GM12878 (cell line): Measurements from ENCODE around the gene ELAVL2. TPM values are rescaled to one million over a fixed set of nuclear protein-coding genes. Genes with fewer than 3 reads are reported as not detected.

Experiments
- ATAC-seq: fragments of 200-7000 bp; cut with Tn5 transposase; 3 replicates; pipeline ENCODE4 v1.9.1; 2020; ENCODE audit warnings: mild to moderate bottlenecking, moderate library complexity
- BruUV-seq: library from RNA; stranded (reverse); fragments of 400-500 nt; replicated peaks from 2 replicates; lab custom pipeline; 2021; lab: Mats Ljungman, UMichigan
- CTCF ChIA-PET: fragments of 300-600 bp; sonication (Branson Sonifier 250); formaldehyde crosslinking; extraction: SDS; loops from one replicate; lab custom pipeline; 2021; ENCODE audit warnings: inconsistent platforms; lab: Yijun Ruan, JAX
- POLR2A ChIA-PET: fragments of 350-600 bp; formaldehyde crosslinking; extraction: SDS; loops from one replicate; lab custom pipeline; 2021; ENCODE audit warnings: inconsistent platforms; lab: Charles Lee
- RAD21 ChIA-PET: fragments of 300-600 bp; sonication (Branson Sonifier 250); formaldehyde crosslinking; loops from one replicate; lab custom pipeline; 2023; ENCODE audit warnings: antibody characterized with exemption; ENCODE audit not compliant: unreplicated experiment; lab: Charles Lee
- SMC1A ChIA-PET: fragments of 300-600 bp; sonication (Branson Sonifier 250); formaldehyde crosslinking; loops from one replicate; lab custom pipeline; 2023; ENCODE audit not compliant: unreplicated experiment, uncharacterized antibody; lab: Charles Lee
- DNase-seq: peaks from one replicate; pipeline ENCODE4 v3.0.0-alpha.2; 2011; ENCODE audit warnings: low read depth, low spot score
- FAIRE-seq: peaks from 3 replicates; lab custom pipeline; 2011; peaks lifted over from hg19 to GRCh38; lab: Jason Lieb, UNC
- H2AFZ ChIP-seq: 2 replicates; pipeline ENCODE4 v1.6.0; 2011; ENCODE audit warnings: low read depth, low read length, control low read depth; ENCODE audit not compliant: control insufficient read depth
- H3K27ac ChIP-seq: 2 replicates; pipeline ENCODE4 v1.5.1; 2011; ENCODE audit warnings: control low read depth; ENCODE audit not compliant: control insufficient read depth, insufficient read depth
- H3K27me3 ChIP-seq, 2 experiments: replicated peaks in 1 of 2; 2 replicates each; pipeline versions ENCODE4 v1.6.0 to v1.6.1; 2011; ENCODE audit warnings: low read length in 1 of 2; ENCODE audit not compliant: control insufficient read depth in 2 of 2, insufficient read depth in 2 of 2
- H3K36me3 ChIP-seq, 2 experiments: 2 replicates each; pipeline ENCODE4 v1.5.1; 2011; ENCODE audit warnings: low read length in 1 of 2; ENCODE audit not compliant: control insufficient read depth in 2 of 2, insufficient read depth in 2 of 2
- H3K4me1 ChIP-seq: 2 replicates; pipeline ENCODE4 v1.6.1; 2011; ENCODE audit warnings: mild to moderate bottlenecking, low read length, moderate library complexity, mixed read lengths; ENCODE audit not compliant: control insufficient read depth, insufficient read depth
- H3K4me2 ChIP-seq: 2 replicates; pipeline ENCODE4 v1.6.0; 2011; ENCODE audit warnings: control low read depth; ENCODE audit not compliant: control insufficient read depth, insufficient read depth
- H3K4me3 ChIP-seq: fragments of 200-600 bp; sonication (generic); 2 replicates; pipeline ENCODE4 v1.5.1; 2016
- H3K79me2 ChIP-seq: 2 replicates; pipeline ENCODE4 v1.6.0; 2011; ENCODE audit warnings: low read length; ENCODE audit not compliant: control insufficient read depth, insufficient read depth
- H3K9ac ChIP-seq: 2 replicates; pipeline ENCODE4 v1.8.0; 2011; ENCODE audit warnings: low read length, control low read depth, mixed read lengths; ENCODE audit not compliant: control insufficient read depth, insufficient read depth
- H3K9me3 ChIP-seq: replicated peaks from 3 replicates; pipeline ENCODE4 v1.5.1; 2011; ENCODE audit warnings: mild to moderate bottlenecking, low read length; ENCODE audit not compliant: control insufficient read depth, insufficient read depth
- H4K20me1 ChIP-seq: 2 replicates; pipeline ENCODE4 v1.6.0; 2011; ENCODE audit not compliant: control insufficient read depth, insufficient read depth
- KDM1A ChIP-seq: fragments of 200-600 bp; sonication (generic); IDR thresholded peaks from 2 replicates; pipeline ENCODE4 v1.6.1; 2016; ENCODE audit warnings: borderline replicate concordance
- PAX8 ChIP-seq: fragments of 450-650 bp; IDR thresholded peaks from 2 replicates; pipeline ENCODE4 v1.6.1; 2017; ENCODE audit warnings: mild to moderate bottlenecking, moderate library complexity
- WGBS: methylation state at CpG from one replicate; pipeline ENCODE4 v1.1.6; 2016; ENCODE audit warnings: low lambda C conversion rate; ENCODE audit not compliant: insufficient replicate concordance, insufficient coverage; ENCODE audit errors: missing lambda C conversion rate; 5-methylcytosine and 5-hydroxymethylcytosine counted together
- in situ Hi-C: fragments of 300-500 bp; cut with MboI; formaldehyde crosslinking; loops from 9 replicates; pipeline ENCODE4 v1.14.3; 2018; ENCODE audit warnings: mixed read lengths
- intact Hi-C: fragments of 100-400 bp; cut with micrococcal nuclease; formaldehyde crosslinking; loops from one replicate; pipeline ENCODE4 v1.14.2; 2022; ENCODE audit not compliant: unreplicated experiment
- polyA plus RNA-seq, 11 experiments: library from polyadenylated mRNA; depleted of rRNA in 4 of 11; unstranded in 6 of 11; stranded (reverse) in 5 of 11; fragments of >200 nt; fragmentation: Nextera tagmentation in 4 of 11; fragmentation: Illumina TruSeq in 1 of 11; extraction: Ambion mirVana in 4 of 11; extraction: Trizol in 1 of 11; gene quantifications; 1 replicate in 1 of 11; 2 replicates in 10 of 11; pipeline versions ENCODE4 v1.2.1 to v1.2.3, GENCODE V29; 2011 to 2016; ENCODE audit warnings: inconsistent platforms in 2 of 11, missing spikeins in 2 of 11, low read depth in 1 of 11
- total RNA-seq, 4 experiments: library from RNA; depleted of rRNA in 3 of 4; stranded (reverse); fragments of >200 nt in 3 of 4; fragmentation: Illumina TruSeq in 1 of 4; extraction: Trizol in 1 of 4; gene quantifications; 2 replicates each; pipeline versions ENCODE4 v1.2.1 to v1.2.3, GENCODE V29; 2013 to 2021
- TF ChIP-seq, protein P1 (sequence below): IDR thresholded peaks from 2 replicates; pipeline ENCODE4 v1.6.1; 2011; ENCODE audit warnings: low read depth, mild to moderate bottlenecking, low read length, moderate library complexity, borderline replicate concordance; ENCODE audit errors: extremely low read depth
- TF ChIP-seq, protein P2 (sequence below): fragments of 450-650 bp; IDR thresholded peaks from 2 replicates; pipeline ENCODE4 v1.6.1; 2017; ENCODE audit warnings: mild to moderate bottlenecking, moderate library complexity
- TF ChIP-seq, protein P3 (sequence below): IDR thresholded peaks from 2 replicates; pipeline ENCODE4 v1.6.1; 2011; ENCODE audit warnings: borderline replicate concordance, low read depth, mild to moderate bottlenecking, moderate library complexity, low read length; ENCODE audit not compliant: insufficient read depth, poor library complexity, severe bottlenecking

ELAVL2 gene
- total and polyA plus RNA-seq, 10 of the 15 experiments (the other 5 are each of a cell fraction or from before 2014, with no cell fraction given), result 0.24 to 2.6 (median 0.76) TPM

DNA sequence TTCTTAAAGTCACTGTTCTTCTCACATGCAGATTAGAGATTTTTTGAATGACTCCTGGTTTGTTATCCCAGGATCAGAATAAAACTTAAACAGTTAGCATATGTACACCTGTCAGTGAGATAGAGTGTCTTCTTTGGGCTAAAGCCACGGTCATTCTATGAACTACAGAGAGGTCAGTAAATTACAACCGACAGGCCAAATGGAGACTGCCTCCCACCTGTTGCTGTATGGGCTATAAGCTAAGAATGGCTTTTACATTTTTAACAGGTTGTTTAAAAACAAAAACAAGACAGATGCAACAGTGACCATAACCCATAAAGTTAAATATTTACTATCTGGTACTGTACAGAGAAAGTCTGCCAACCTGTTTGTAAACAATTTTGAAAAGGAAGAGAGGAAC is 125.7 kb downstream of the ELAVL2 start:
- Histone ChIP-seq H3K9ac (no peak overlapping the region), H3K27ac (no peak overlapping the region), H3K4me1 (no peaks in the 10 kb centered on the region), H2AFZ (no peak overlapping the region), H3K79me2 (no peaks in the 10 kb centered on the region), H3K4me2 (no peak overlapping the region), H3K27me3 (no peaks in the 10 kb centered on the region), H3K36me3 (no peaks in the 10 kb centered on the region), H3K4me3 (no peak overlapping the region), H4K20me1 (no peaks in the 10 kb centered on the region), H3K9me3 (no peaks in the 10 kb centered on the region)
- FAIRE-seq (no peak), DNase-seq (no peak), ATAC-seq (peak; percentile 61)
- in situ Hi-C loops (no loop called here), intact Hi-C loops (no loop called here)
- BruUV-seq, result no TSS peak
- CTCF ChIA-PET, result interaction anchor here (0.7 to 4.4 kb wide), 5 partner anchors 11 to 578 kb away, joined by 3 to 25 read pairs (median 5); no protein-coding TSS in a partner anchor
- RAD21 ChIA-PET, result interaction anchor here (0.6 to 2.9 kb wide), 4 partner anchors 32 to 142 kb away, joined by 3 to 8 read pairs (median 4); no protein-coding TSS in a partner anchor
- POLR2A ChIA-PET, result interaction anchor here (0.7 to 1.0 kb wide), 5 partner anchors 12 to 782 kb away, joined by 3 to 7 read pairs (median 3); no protein-coding TSS in a partner anchor
- 2% methylated on average over 2 of the region's 2 CpGs for WGBS
- SMC1A ChIA-PET, result interaction anchor here (0.7 to 3.3 kb wide), 10 partner anchors 9 to 146 kb away, joined by 3 to 21 read pairs (median 4); no protein-coding TSS in a partner anchor
- TF ChIP-seq KDM1A (no peak), PAX8 (no peak)
- TF ChIP-seq, protein P1, sequence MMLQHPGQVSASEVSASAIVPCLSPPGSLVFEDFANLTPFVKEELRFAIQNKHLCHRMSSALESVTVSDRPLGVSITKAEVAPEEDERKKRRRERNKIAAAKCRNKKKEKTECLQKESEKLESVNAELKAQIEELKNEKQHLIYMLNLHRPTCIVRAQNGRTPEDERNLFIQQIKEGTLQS, result no peak
- TF ChIP-seq, protein P2, sequence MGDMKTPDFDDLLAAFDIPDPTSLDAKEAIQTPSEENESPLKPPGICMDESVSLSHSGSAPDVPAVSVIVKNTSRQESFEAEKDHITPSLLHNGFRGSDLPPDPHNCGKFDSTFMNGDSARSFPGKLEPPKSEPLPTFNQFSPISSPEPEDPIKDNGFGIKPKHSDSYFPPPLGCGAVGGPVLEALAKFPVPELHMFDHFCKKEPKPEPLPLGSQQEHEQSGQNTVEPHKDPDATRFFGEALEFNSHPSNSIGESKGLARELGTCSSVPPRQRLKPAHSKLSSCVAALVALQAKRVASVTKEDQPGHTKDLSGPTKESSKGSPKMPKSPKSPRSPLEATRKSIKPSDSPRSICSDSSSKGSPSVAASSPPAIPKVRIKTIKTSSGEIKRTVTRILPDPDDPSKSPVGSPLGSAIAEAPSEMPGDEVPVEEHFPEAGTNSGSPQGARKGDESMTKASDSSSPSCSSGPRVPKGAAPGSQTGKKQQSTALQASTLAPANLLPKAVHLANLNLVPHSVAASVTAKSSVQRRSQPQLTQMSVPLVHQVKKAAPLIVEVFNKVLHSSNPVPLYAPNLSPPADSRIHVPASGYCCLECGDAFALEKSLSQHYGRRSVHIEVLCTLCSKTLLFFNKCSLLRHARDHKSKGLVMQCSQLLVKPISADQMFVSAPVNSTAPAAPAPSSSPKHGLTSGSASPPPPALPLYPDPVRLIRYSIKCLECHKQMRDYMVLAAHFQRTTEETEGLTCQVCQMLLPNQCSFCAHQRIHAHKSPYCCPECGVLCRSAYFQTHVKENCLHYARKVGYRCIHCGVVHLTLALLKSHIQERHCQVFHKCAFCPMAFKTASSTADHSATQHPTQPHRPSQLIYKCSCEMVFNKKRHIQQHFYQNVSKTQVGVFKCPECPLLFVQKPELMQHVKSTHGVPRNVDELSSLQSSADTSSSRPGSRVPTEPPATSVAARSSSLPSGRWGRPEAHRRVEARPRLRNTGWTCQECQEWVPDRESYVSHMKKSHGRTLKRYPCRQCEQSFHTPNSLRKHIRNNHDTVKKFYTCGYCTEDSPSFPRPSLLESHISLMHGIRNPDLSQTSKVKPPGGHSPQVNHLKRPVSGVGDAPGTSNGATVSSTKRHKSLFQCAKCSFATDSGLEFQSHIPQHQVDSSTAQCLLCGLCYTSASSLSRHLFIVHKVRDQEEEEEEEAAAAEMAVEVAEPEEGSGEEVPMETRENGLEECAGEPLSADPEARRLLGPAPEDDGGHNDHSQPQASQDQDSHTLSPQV, result no peak
- TF ChIP-seq, protein P3, sequence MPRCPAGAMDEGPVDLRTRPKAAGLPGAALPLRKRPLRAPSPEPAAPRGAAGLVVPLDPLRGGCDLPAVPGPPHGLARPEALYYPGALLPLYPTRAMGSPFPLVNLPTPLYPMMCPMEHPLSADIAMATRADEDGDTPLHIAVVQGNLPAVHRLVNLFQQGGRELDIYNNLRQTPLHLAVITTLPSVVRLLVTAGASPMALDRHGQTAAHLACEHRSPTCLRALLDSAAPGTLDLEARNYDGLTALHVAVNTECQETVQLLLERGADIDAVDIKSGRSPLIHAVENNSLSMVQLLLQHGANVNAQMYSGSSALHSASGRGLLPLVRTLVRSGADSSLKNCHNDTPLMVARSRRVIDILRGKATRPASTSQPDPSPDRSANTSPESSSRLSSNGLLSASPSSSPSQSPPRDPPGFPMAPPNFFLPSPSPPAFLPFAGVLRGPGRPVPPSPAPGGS, result no peak
